GM12865 (cell line): ENCODE measurements around the gene XPNPEP1.

ENCODE experiments used
- DNase-seq: peaks from one replicate; pipeline ENCODE4 v3.0.0; 2010; ENCODE audit warnings: low read depth
- H3K4me3 ChIP-seq: 2 replicates; pipeline ENCODE4 v1.5.1; 2011; ENCODE audit warnings: mild to moderate bottlenecking, low read depth, low read length, control low read depth
- CTCF ChIP-seq: IDR thresholded peaks from 2 replicates; pipeline ENCODE4 v1.5.1; 2011; ENCODE audit warnings: low read length, control low read depth, low read depth, inconsistent platforms; ENCODE audit not compliant: insufficient read depth; ENCODE audit errors: missing control alignments

Gene XPNPEP1

GRCh38 chr10:109863775-109864174 is 59.5 kb downstream of the XPNPEP1 start:
- no peak for DNase-seq
- no peak overlapping the region for H3K4me3 ChIP-seq
- no peak for TF ChIP-seq CTCF

GRCh38 chr10:109862738-109863137 is 60.6 kb downstream of the XPNPEP1 start:
- TF ChIP-seq CTCF, result no peak
- DNase-seq, result no peak
- H3K4me3 ChIP-seq, result no peak overlapping the region

- H3K4me3 ChIP-seq, result no peak overlapping the region
- DNase-seq, result no peak
- TF ChIP-seq CTCF, result no peak
Measured at GRCh38 chr10:109862041-109862440, 61.3 kb downstream of the XPNPEP1 start.

GRCh38 chr10:109861081-109861480 is 62.2 kb downstream of the XPNPEP1 start:
- DNase-seq, result no peak
- no peak overlapping the region for H3K4me3 ChIP-seq
- no peak for TF ChIP-seq CTCF

- no peak overlapping the region for H3K4me3 ChIP-seq
- TF ChIP-seq CTCF, result no peak
- DNase-seq, result no peak
Measured at GRCh38 chr10:109859221-109859620, 64.1 kb downstream of the XPNPEP1 start.

GRCh38 chr10:109855746-109856145 is 67.6 kb downstream of the XPNPEP1 start:
- TF ChIP-seq CTCF, result no peak
- no peak for DNase-seq
- no peak overlapping the region for H3K4me3 ChIP-seq

- TF ChIP-seq CTCF, result no peak
- DNase-seq, result no peak
- H3K4me3 ChIP-seq, result no peak overlapping the region
Measured at GRCh38 chr10:109853921-109854320, 69.4 kb downstream of the XPNPEP1 start.
